AG10803 (cell line): ENCODE measurements around the gene AOC2.
"Not testable (repeated sequence)": the region's sequence is repeated elsewhere in the genome, so short reads cannot be mapped to it uniquely, and the experiment has no call there.

Source experiments
- DNase-seq: peaks from one replicate; pipeline ENCODE4 v3.0.0; 2010; ENCODE audit warnings: low read depth
- H3K4me3 ChIP-seq: 2 replicates; pipeline ENCODE4 v1.5.1; 2011; ENCODE audit warnings: mild to moderate bottlenecking, low read length, control low read depth
- CTCF ChIP-seq: conservative IDR thresholded peaks from 2 replicates; pipeline ENCODE4 v1.5.1; 2011; ENCODE audit warnings: mild to moderate bottlenecking, low read length, control low read depth, inconsistent platforms

AOC2 gene

GRCh38 chr17:42880776-42881310, 36.5 kb downstream of the AOC2 start:
- no peak for TF ChIP-seq CTCF
- no peak for DNase-seq
- H3K4me3 ChIP-seq = no peak overlapping the region

- DNase-seq, H3K4me3 ChIP-seq: not testable (repeated sequence)
Measured at GRCh38 chr17:42881706-42882105, 37.3 kb downstream of the AOC2 start.

- no peak for TF ChIP-seq CTCF
- H3K4me3 ChIP-seq = no peak overlapping the region
- no peak for DNase-seq
Measured at GRCh38 chr17:42882166-42882565, 37.8 kb downstream of the AOC2 start.

GRCh38 chr17:42883802-42884558, 39.6 kb downstream of the AOC2 start:
- H3K4me3 ChIP-seq = no peak overlapping the region
- DNase-seq = no peak
- no peak for TF ChIP-seq CTCF

GRCh38 chr17:42885806-42886205, 41.4 kb downstream of the AOC2 start:
- DNase-seq = not testable (repeated sequence)

GRCh38 chr17:42886283-42887176, 42.1 kb downstream of the AOC2 start:
- no peak for DNase-seq
- H3K4me3 ChIP-seq = no peak overlapping the region
- no peak for TF ChIP-seq CTCF

More at GRCh38 chr17:42885806-42886205, 41.4 kb downstream of the AOC2 start:
- not testable (repeated sequence) for H3K4me3 ChIP-seq

GRCh38 chr17:42889809-42890208, 45.4 kb downstream of the AOC2 start:
- no peak for DNase-seq
- no peak overlapping the region for H3K4me3 ChIP-seq
- TF ChIP-seq CTCF = no peak
